SK-N-DZ (cell line): Measurements from ENCODE around the gene MRPL46.
"Not testable (repeated sequence)": the region's sequence is repeated elsewhere in the genome, so short reads cannot be mapped to it uniquely, and the experiment has no call there.

Experiments used
- DNase-seq: peaks from one replicate; pipeline ENCODE4 v3.0.0-alpha.2; 2015; ENCODE audit warnings: low spot score

The MRPL46 gene

DNA sequence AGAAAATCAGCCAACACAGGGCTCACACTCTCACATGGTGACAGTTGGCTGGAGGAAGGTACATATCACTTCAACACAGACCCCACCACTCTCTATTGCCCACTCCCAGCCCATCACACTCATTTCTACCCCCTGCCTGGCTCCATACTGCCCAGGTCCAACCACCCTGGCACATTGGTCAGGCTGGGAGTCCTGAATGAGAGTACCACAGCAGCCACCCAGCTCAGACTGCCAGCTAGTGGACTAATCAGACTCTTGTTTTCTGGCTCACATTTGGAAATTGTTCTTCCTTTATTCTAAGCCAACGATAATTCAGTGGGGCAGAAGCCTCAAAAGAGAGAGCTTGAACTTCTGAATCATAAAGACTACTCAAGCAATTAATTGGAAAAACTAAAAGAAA lies 20.0 kb downstream of the MRPL46 start:
- DNase-seq = no peak

DNA sequence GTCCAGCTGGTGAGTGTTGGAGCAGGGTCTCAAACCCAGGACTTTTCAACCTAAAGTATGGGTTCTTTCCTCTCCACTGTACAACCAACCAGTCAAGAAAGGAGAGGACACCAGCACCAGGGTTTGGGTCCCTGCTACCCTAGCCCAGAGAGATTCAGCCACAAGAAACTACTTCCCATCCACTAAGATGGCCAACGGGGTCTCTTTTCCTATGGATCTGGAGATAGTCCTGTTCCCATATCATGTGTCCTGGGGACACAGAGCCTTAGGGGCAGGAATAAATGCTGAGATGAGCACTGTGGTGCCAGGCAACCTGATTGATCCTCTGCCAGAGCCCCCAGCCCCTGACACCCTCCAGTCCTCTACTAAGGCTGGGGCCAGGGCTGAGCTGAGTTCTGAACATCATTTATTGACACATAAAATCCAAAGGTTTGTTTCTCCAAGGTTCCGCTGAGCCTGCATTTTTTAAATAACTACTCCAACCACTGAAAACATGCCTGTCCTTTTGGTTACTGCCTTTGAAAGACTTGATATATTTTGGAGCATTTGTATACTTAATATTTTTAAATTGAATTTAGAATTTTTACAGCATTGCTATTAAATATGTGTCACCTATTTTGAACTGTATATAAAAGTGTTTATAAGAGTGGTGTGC lies 26.0 kb downstream of the MRPL46 start:
- no peak for DNase-seq

DNA sequence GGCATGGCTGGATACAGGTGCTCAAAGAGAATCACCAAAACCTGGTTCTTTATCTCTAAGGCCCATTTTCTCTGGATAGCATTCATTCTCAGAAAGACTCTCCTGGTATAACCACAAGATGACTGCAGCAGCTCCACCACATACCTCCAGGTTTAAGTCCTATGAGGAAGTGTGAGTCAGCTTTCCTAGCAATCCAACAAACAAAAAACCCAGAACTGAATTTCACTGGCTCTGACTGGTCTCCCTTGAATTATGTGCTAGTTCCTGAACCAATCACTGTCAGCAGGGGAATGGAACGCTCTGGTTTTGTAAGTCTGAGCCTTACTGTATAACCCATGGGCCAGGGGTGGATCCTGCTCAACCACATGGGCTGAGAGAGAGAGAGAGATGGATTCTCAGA lies 27.2 kb downstream of the MRPL46 start:
- no peak for DNase-seq

DNA sequence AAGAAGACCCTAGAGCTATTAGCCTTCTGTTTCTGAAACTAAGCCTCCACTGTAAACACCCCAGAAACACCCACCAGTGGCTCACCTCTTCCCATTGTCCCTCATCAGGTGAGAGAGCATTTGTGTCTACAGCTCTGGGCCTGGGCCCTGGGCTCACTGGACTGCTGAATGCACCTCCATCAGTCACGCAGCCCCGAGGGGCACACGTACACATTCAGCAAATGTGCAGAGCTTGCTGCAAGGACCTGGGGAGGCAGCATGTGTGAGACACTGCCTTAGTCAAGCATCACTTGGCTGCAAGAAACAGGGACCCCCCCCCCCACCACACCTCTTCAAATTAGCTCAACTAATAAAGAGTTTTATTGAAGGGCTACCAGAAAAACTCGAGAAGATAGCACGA lies 29.0 kb downstream of the MRPL46 start:
- DNase-seq = no peak

DNA sequence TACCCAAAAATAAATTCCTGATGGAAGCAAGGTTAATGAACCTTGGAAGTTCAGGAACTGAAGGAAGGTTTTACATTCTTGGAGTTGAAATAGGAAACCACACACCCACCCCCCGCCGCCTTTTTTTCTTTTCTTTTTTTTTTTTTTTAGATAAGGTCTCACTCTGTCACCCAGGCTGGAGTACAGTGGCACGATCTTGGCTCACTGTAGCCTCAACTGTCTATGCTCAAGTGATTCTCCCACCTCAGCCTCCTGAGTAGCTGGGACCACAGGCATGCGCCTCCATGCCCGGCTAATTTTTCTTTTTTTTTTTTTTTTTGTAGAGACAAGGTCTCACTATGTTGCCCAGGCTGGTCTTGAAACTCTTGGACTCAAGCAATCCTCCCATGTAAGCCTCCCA lies 33.1 kb downstream of the MRPL46 start:
- not testable (repeated sequence) for DNase-seq

DNA sequence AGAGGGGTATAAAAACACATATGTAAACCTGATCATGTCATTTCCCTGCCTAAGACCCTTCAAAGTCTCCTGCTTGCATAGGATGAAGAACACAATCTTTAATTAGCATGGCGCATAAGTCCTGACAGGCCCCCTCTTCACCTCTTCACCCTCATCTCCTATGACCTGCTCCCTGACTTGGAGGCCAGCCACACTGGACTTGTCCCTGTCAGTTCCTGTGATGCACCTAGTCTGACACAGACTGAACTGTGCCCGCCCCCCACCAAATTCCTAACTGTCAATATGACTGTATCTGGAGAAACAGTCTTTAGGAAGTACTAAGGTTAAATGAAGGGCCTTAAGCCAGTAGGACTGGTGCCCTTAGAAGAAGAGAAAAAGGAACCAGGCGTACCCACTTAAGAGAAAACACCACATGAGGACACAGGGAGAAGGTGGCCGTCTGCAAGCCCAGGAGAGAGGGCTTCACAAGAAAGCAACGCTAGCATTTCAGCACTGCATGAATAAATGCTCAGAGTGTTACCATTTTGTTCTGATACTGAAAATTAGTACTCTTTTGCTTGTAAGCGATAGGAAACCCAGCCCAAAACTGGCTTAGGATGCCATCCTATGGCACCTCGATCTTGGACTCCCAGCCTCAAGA lies 34.0 kb downstream of the MRPL46 start:
- DNase-seq = no peak

DNA sequence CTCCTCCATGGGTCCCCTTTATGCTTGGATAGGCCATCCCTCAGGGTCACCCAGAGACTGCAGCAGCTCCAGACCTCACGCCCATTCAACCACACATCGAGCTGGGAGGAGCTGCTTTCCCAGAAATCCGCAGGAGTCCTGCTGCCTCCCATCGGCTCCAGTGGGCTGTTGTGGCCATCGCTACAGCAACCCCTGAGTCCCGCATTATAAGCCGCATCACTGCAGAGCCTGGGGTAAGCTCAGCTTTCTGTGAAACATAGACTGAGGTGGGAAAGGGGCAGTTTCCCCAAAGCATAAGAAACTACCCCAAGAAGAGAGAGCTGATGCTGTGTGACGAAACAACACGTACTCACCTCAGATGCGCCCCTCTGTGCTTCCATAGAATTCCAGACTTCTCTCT lies 35.7 kb downstream of the MRPL46 start:
- no peak for DNase-seq

DNA sequence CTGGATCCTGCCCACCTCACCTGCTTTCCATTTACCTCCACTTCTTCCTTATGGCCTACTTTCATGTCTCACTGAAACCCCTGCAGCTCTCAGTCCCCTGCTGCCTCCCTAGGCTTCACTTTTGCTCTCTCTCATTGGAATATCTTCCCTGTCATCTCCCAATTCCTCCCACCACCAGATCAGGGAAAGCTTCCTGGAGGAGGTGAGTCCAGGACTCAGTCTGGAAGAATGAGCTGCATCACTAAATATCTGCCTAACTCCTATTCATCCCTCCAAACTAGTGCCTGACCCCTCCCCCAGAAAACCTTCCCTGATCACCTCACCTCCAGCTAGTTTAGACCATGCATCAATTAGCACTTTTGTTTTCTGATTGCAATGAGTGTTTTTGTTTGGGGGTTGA lies 37.1 kb downstream of the MRPL46 start:
- DNase-seq = no peak

DNA sequence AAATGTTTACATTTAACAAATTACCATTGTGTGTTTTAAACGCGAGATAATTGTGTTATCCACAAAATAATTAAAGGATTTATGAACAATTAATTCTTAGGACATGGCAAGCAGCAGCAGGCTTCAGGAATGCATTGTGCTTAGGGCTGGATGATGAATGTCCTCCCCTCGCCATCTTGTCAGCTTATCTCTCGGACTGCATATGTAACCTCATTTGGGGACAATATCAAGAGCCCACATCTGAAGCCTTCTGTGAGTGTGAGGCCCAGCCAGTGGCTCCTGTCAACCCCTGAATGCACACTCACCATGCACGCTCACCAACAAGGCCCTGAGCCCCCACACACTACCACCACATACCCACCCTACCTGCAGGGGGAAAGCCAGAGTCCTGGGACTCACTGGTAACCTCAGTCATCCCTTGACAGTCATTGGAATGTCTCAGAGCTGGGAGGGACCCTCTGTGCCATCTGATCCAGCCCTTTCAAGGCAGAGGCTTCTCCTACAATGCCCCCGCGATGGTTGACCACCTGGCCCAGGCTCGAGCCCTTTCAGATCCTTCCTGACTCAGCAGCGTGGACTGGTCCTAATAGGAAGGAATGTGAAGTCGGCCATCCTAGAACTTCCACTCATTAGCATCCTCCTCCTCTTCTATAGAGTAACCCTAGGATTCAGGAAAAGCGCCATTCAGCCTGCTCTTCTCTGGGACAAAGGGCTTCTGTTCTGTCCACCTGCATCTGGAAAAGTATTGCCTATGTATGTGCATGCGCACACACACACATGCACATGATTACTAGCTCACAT lies 38.2 kb downstream of the MRPL46 start:
- peak; percentile 96 for DNase-seq

DNA sequence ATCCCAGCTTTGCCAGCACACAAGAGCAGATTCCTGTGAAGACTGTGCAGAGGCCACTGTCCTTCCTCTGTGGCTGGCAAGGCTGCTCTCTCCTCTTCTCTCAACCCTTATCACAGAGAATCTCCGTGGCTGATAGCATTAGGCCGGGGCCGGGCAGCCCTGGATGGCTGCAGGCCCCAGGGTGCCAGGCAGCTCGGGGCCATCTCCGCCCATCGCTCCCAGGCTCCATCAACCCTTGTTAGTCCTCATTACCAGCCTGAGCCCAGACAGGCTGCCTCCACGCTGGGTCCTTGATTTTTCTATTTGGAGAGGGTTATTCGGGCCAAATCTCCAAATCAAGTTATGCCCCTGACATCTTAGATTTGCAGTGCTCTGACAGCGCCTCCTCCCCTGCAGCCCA lies 39.1 kb downstream of the MRPL46 start:
- DNase-seq = peak; percentile 94

DNA sequence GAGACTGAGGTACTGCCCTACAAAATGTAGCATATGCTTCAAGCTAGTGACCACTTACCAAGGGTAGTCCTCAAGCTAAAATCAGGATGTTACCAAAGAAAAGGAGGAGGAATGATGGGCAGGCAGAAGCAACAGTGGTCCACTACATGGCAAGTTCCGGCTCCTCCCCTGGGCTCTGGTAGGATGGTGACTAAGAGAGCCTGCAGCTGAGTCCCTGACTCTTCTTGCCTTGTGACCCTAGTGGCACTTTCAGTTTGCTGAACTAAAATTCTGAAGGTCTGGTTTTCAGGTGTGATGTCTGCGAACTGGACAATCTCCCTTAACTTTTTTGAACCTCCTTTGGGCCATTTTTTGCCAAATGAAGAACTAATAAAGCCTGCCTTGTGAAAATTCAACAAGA lies 40.9 kb downstream of the MRPL46 start:
- DNase-seq = no peak

DNA sequence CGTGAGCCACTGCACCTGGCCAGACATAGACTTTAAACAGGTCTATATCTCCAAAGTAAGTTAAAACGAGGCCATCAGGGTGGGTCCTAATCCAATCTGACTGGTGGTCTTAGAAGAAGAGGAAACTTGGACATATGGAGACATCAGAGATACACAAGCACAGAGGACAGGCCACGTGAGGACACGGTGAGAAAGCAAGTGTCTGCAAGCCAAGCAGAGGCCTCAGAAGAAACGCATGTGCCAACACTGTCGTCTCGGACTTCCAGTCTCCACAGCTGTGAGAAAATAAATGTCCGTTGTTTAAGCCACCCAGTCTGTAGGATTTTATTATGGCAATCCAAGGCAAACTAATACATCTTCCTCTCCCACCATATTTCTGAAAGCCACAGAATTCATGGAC lies 43.9 kb downstream of the MRPL46 start:
- no peak for DNase-seq

DNA sequence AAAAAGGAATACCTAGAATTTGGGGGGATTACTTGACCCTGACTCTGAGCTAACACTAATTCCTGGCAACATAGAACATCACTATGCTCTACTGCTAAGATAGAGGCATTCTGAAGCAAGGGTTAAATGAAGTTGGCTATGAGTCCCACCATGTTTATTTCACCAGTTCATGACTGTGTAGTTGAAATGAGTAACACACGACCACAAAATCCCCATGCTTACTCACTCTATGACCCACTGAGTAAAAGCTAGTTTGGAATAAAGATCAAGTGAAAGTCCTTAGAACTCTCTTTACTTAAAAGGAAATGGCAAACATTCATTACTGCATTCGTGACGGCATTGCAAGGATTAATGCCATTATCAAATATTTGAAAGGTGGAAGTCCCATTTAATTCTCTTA lies 47.4 kb downstream of the MRPL46 start:
- no peak for DNase-seq
